CD14-positive monocyte (primary cell): ENCODE measurements around the gene TTC16. TPM values are rescaled to one million over a fixed set of nuclear protein-coding genes. Genes with fewer than 3 reads are reported as not detected.
A peak's percentile ranks its signal among the peaks of the same experiment; 100 is the strongest.

Experiments used
- DNase-seq, 3 donors: peaks; one replicate each; pipeline ENCODE4 v3.0.0-alpha.2; 2011 to 2022
- H2AFZ ChIP-seq: 2 replicates; pipeline ENCODE4 v1.6.0; 2012; ENCODE audit warnings: mild to moderate bottlenecking, low read depth, low read length, inconsistent platforms; ENCODE audit not compliant: insufficient read depth, poor library complexity, severe bottlenecking
- H3K27ac ChIP-seq, 2 donors: 1 replicate in 1 of 2; 2 replicates in 1 of 2; pipeline ENCODE4 v1.5.1; 2012 to 2013; ENCODE audit warnings: low read length in 2 of 2, control low read depth in 1 of 2, inconsistent platforms in 1 of 2, low read depth in 1 of 2, mild to moderate bottlenecking in 1 of 2
- H3K27me3 ChIP-seq, 2 donors: one replicate each; pipeline versions ENCODE4 v1.6.0 to v1.6.1; 2011 to 2013; ENCODE audit warnings: low read length in 2 of 2; ENCODE audit not compliant: control insufficient read depth in 2 of 2, insufficient read depth in 2 of 2
- H3K36me3 ChIP-seq, 2 donors: replicated peaks in 1 of 2; 1 replicate in 1 of 2; 2 replicates in 1 of 2; pipeline versions ENCODE4 v1.5.1 to v1.6.1; 2012 to 2013; ENCODE audit warnings: low read length in 2 of 2, control low read depth in 1 of 2, inconsistent platforms in 1 of 2, mild to moderate bottlenecking in 1 of 2; ENCODE audit not compliant: insufficient read depth in 2 of 2, control insufficient read depth in 1 of 2
- H3K4me1 ChIP-seq, 2 donors: 1 replicate in 1 of 2; 2 replicates in 1 of 2; pipeline versions ENCODE4 v1.5.1 to v1.6.1; 2012 to 2013; ENCODE audit warnings: low read length in 2 of 2, control low read depth in 1 of 2, inconsistent platforms in 1 of 2, mild to moderate bottlenecking in 1 of 2, moderate library complexity in 1 of 2; ENCODE audit not compliant: insufficient read depth in 2 of 2, control insufficient read depth in 1 of 2
- H3K4me2 ChIP-seq: replicated peaks from 2 replicates; pipeline ENCODE3; 2012; ENCODE audit warnings: low read length, moderate library complexity, mild to moderate bottlenecking; ENCODE audit not compliant: poor library complexity, severe bottlenecking; ENCODE audit errors: extremely low read depth
- H3K4me3 ChIP-seq, 3 experiments: fragments of 200-600 bp in 1 of 3; sonication (generic) in 1 of 3; replicated peaks in 1 of 3; 1 replicate in 2 of 3; 2 replicates in 1 of 3; pipeline ENCODE4 v1.5.1; 2011 to 2013; ENCODE audit warnings: low read length in 3 of 3, mild to moderate bottlenecking in 3 of 3, control low read depth in 2 of 3, low read depth in 2 of 3, inconsistent platforms in 1 of 3, moderate library complexity in 1 of 3
- H3K79me2 ChIP-seq: 2 replicates; pipeline ENCODE4 v1.6.0; 2012; ENCODE audit warnings: mild to moderate bottlenecking, control low read depth, inconsistent platforms, low read length, moderate library complexity; ENCODE audit not compliant: insufficient read depth
- H3K9ac ChIP-seq: 2 replicates; pipeline ENCODE4 v1.6.0; 2017; ENCODE audit warnings: low read length, mild to moderate bottlenecking; ENCODE audit not compliant: insufficient read depth, poor library complexity, severe bottlenecking
- H3K9me3 ChIP-seq, 2 donors: replicated peaks in 1 of 2; 1 replicate in 1 of 2; 2 replicates in 1 of 2; pipeline versions ENCODE4 v1.5.1 to v1.6.1; 2012 to 2013; ENCODE audit warnings: low read length in 2 of 2, control low read depth in 1 of 2; ENCODE audit not compliant: control insufficient read depth in 1 of 2, insufficient read depth in 1 of 2
- H4K20me1 ChIP-seq: 2 replicates; pipeline ENCODE4 v1.6.0; 2012; ENCODE audit warnings: mild to moderate bottlenecking, low read length, control low read depth, moderate library complexity; ENCODE audit not compliant: insufficient read depth
- H3K27ac Mint-ChIP-seq, 7 donors: one replicate each; pipeline ENCODE4 v1.8.0; 2020; ENCODE audit warnings: mild to moderate bottlenecking in 7 of 7, mixed read lengths in 7 of 7, moderate library complexity in 6 of 7, inconsistent platforms in 2 of 7
- H3K27me3 Mint-ChIP-seq, 3 donors: one replicate each; pipeline ENCODE4 v1.8.0; 2021 to 2022; ENCODE audit warnings: low read depth in 3 of 3, mild to moderate bottlenecking in 3 of 3, mixed read lengths in 3 of 3, moderate library complexity in 3 of 3, inconsistent platforms in 1 of 3
- H3K36me3 Mint-ChIP-seq, 2 donors: one replicate each; pipeline ENCODE4 v1.8.0; 2020; ENCODE audit warnings: mixed read lengths in 2 of 2, inconsistent platforms in 1 of 2, mild to moderate bottlenecking in 1 of 2
- H3K4me1 Mint-ChIP-seq: one replicate; pipeline ENCODE4 v1.8.0; 2020; ENCODE audit warnings: mild to moderate bottlenecking, mixed read lengths
- H3K4me3 Mint-ChIP-seq, 2 donors: one replicate each; pipeline ENCODE4 v1.8.0; 2020; ENCODE audit warnings: mild to moderate bottlenecking in 2 of 2, mixed read lengths in 2 of 2, moderate library complexity in 1 of 2
- H3K9me3 Mint-ChIP-seq, 7 donors: one replicate each; pipeline ENCODE4 v1.8.0; 2020 to 2022; ENCODE audit warnings: mixed read lengths in 7 of 7, mild to moderate bottlenecking in 6 of 7, moderate library complexity in 6 of 7, inconsistent platforms in 2 of 7
- WGBS: methylation state at CpG from one replicate; pipeline ENCODE4 v1.1.5; 2013; ENCODE audit warnings: missing lambda C conversion rate; ENCODE audit not compliant: insufficient coverage; 5-methylcytosine and 5-hydroxymethylcytosine counted together
- intact Hi-C, 2 donors: fragments of 100-400 bp; cut with micrococcal nuclease; formaldehyde crosslinking; loops; one replicate each; pipeline versions ENCODE4 v1.15.0 to v1.15.1; 2023
- polyA plus RNA-seq, 3 donors: library from polyadenylated mRNA; depleted of rRNA in 1 of 3; unstranded in 2 of 3; stranded (reverse) in 1 of 3; fragments of 300-500 nt in 2 of 3; fragments of >200 nt in 1 of 3; fragmentation: Illumina TruSeq in 2 of 3; gene quantifications; 1 replicate in 2 of 3; 2 replicates in 1 of 3; pipeline ENCODE4 v1.2.3, GENCODE V29; 2012 to 2021
- TF ChIP-seq, protein P1 (sequence below): fragments of 200-600 bp; IDR thresholded peaks from one replicate; pipeline ENCODE4 v1.8.0; 2022; ENCODE audit warnings: antibody characterized with exemption, mild to moderate bottlenecking

Gene TTC16
- polyA plus RNA-seq, 3 donors: 0.04 TPM; not detected in 2

DNA sequence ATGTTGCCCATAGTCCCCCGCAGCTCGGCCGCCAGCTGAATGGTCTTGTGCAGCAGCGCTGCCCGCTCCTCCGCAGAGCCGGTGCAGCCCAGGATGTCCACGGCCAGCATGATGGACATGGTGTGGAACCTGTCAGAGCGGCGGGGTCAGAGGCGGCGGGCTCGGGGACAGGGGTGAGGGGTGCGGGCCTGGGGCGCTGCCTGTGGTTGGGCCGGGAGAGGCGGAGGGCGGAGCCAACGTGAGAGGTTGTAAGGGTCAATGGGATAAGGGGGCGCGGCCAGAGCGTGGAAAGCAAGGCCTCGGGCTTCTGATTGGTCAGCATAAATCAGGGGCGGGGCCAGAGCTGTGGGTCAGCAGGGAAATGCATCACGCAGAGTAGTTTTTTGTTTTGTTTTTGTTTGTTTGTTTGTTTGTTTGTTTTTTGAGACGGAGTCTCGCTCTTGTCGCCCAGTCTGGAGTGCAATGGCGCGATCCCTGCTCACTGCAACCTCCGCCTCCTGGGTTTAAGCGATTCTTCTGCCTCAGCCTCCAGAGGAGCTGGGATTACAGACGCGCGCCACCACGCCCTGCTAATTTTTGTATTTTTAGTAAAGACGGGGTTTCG is 26.1 kb downstream of the TTC16 start:
- peaks cover 0 to 9% of the 10 kb centered on the region in 2 donors for H3K4me1 ChIP-seq
- no peak overlapping the region for H3K4me2 ChIP-seq
- H3K9me3 ChIP-seq: no peaks in the 10 kb centered on the region
- Mint-ChIP-seq H3K4me3 (no peak overlapping the region), H3K4me1 (peaks cover 3% of the 10 kb centered on the region), H3K9me3 (no peaks in the 10 kb centered on the region), H3K36me3 (peaks cover 66 to 94% of the 10 kb centered on the region in 2 donors), H3K27me3 (no peaks in the 10 kb centered on the region), H3K27ac (peak overlapping the region; percentile 24 to 88 (median 77))
- H3K27me3 ChIP-seq: no peaks in the 10 kb centered on the region
- DNase-seq: no peak
- peaks cover 83 to 92% of the 10 kb centered on the region in 2 donors for H3K36me3 ChIP-seq
- intact Hi-C loops: no loop called here
- TF ChIP-seq, protein P1, sequence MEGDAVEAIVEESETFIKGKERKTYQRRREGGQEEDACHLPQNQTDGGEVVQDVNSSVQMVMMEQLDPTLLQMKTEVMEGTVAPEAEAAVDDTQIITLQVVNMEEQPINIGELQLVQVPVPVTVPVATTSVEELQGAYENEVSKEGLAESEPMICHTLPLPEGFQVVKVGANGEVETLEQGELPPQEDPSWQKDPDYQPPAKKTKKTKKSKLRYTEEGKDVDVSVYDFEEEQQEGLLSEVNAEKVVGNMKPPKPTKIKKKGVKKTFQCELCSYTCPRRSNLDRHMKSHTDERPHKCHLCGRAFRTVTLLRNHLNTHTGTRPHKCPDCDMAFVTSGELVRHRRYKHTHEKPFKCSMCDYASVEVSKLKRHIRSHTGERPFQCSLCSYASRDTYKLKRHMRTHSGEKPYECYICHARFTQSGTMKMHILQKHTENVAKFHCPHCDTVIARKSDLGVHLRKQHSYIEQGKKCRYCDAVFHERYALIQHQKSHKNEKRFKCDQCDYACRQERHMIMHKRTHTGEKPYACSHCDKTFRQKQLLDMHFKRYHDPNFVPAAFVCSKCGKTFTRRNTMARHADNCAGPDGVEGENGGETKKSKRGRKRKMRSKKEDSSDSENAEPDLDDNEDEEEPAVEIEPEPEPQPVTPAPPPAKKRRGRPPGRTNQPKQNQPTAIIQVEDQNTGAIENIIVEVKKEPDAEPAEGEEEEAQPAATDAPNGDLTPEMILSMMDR: no peak
- no peak overlapping the region for H3K27ac ChIP-seq
- no peak overlapping the region for H3K4me3 ChIP-seq
- WGBS: 97% methylated on average over 38 of the region's 38 CpGs
- peaks cover 2% of the 10 kb centered on the region for H3K79me2 ChIP-seq
- H2AFZ ChIP-seq: no peak overlapping the region
- no peak overlapping the region for H3K9ac ChIP-seq
- H4K20me1 ChIP-seq: peaks cover 88% of the 10 kb centered on the region

- Mint-ChIP-seq H3K4me3 (no peak overlapping the region), H3K36me3 (peaks cover 68 to 97% of the 10 kb centered on the region in 2 donors), H3K9me3 (no peaks in the 10 kb centered on the region), H3K27ac (peak overlapping the region in 4 of 7 donors; percentile 34 to 86 (median 52)), H3K27me3 (no peaks in the 10 kb centered on the region), H3K4me1 (peaks cover 3% of the 10 kb centered on the region)
- intact Hi-C loops: no loop called here
- no peak overlapping the region for H3K27ac ChIP-seq
- H3K9me3 ChIP-seq: no peaks in the 10 kb centered on the region
- peaks cover 89 to 98% of the 10 kb centered on the region in 2 donors for H3K36me3 ChIP-seq
- peaks cover 2% of the 10 kb centered on the region for H3K79me2 ChIP-seq
- H3K4me3 ChIP-seq: no peak overlapping the region
- H3K9ac ChIP-seq: no peak overlapping the region
- WGBS: 97% methylated on average over 27 of the region's 33 CpGs
- H2AFZ ChIP-seq: no peak overlapping the region
- no peak overlapping the region for H3K4me2 ChIP-seq
- H3K27me3 ChIP-seq: no peaks in the 10 kb centered on the region
- H3K4me1 ChIP-seq: peaks cover 0 to 9% of the 10 kb centered on the region in 2 donors
- no peak for DNase-seq
- H4K20me1 ChIP-seq: peaks cover 94% of the 10 kb centered on the region
- TF ChIP-seq, protein P1: no peak
These were observed 26.7 kb downstream of the TTC16 start for GRCh38 chr9:127742435-127743088.
